SK-N-SH (cell line): ENCODE data around the gene UGDH. TPM values are rescaled to one million over a fixed set of nuclear protein-coding genes. Genes with fewer than 3 reads are reported as not detected.

Experiments used
- CTCF ChIA-PET: fragments of 300-600, 350-600 bp; formaldehyde crosslinking; extraction: SDS; loops from one replicate; lab custom pipeline; 2021; lab: Yijun Ruan, JAX
- POLR2A ChIA-PET: fragments of 350-600 bp; sonication (Branson Sonifier 250); formaldehyde crosslinking; extraction: SDS; loops from one replicate; lab custom pipeline; 2020; ENCODE audit warnings: antibody characterized with exemption, inconsistent platforms; lab: Yijun Ruan, JAX
- DNase-seq: peaks from one replicate; pipeline ENCODE4 v3.0.0; 2012
- H2AFZ ChIP-seq: fragments of 200-600 bp; sonication (generic); 2 replicates; pipeline ENCODE4 v1.8.1; 2016; ENCODE audit warnings: antibody characterized with exemption, mild to moderate bottlenecking, low read depth
- H3F3A ChIP-seq: fragments of 200-600 bp; sonication (generic); replicated peaks from 2 replicates; pipeline ENCODE3; 2016; ENCODE audit warnings: antibody characterized with exemption, mild to moderate bottlenecking; ENCODE audit not compliant: insufficient read depth
- H3K27ac ChIP-seq, 2 experiments: fragments of 200-500 bp in 1 of 2; fragments of 200-600 bp in 1 of 2; sonication (Bioruptor generic) in 1 of 2; sonication (generic), shearing (Covaris generic) in 1 of 2; 2 replicates each; pipeline versions ENCODE4 v1.5.1 to v1.6.1; 2014 to 2016; ENCODE audit warnings: low read depth in 2 of 2, inconsistent platforms in 1 of 2, low read length in 1 of 2, mild to moderate bottlenecking in 1 of 2, mixed read lengths in 1 of 2
- H3K27me3 ChIP-seq: fragments of 200-600 bp; sonication (generic), shearing (Covaris generic); 2 replicates; pipeline ENCODE4 v1.6.1; 2016; ENCODE audit warnings: mixed run types; ENCODE audit not compliant: insufficient read depth
- H3K36me3 ChIP-seq, 2 experiments: fragments of 200-500 bp in 1 of 2; fragments of 200-600 bp in 1 of 2; sonication (Bioruptor generic) in 1 of 2; sonication (generic) in 1 of 2; replicated peaks in 1 of 2; 2 replicates each; pipeline versions ENCODE3 to v1.5.1; 2014 to 2016; ENCODE audit warnings: low read length in 1 of 2, mild to moderate bottlenecking in 1 of 2; ENCODE audit not compliant: insufficient read depth in 2 of 2, control insufficient read depth in 1 of 2
- H3K4me1 ChIP-seq, 2 experiments: fragments of 200-500 bp in 1 of 2; fragments of 200-600 bp in 1 of 2; sonication (Bioruptor generic) in 1 of 2; sonication (generic), shearing (Covaris generic) in 1 of 2; 2 replicates each; pipeline versions ENCODE4 v1.5.1 to v1.6.1; 2014 to 2016; ENCODE audit warnings: low read depth in 1 of 2, low read length in 1 of 2, mixed run types in 1 of 2; ENCODE audit not compliant: insufficient read depth in 2 of 2, control insufficient read depth in 1 of 2
- H3K4me2 ChIP-seq: fragments of 200-600 bp; sonication (generic), shearing (Covaris generic); 2 replicates; pipeline ENCODE4 v1.6.1; 2017; ENCODE audit warnings: mixed run types
- H3K4me3 ChIP-seq, 2 experiments: fragments of 200-500 bp in 1 of 2; fragments of 200-600 bp in 1 of 2; sonication (Bioruptor generic) in 1 of 2; sonication (generic), shearing (Covaris generic) in 1 of 2; 2 replicates each; pipeline versions ENCODE4 v1.5.1 to v1.8.1; 2014 to 2016; ENCODE audit warnings: low read depth in 2 of 2, inconsistent platforms in 1 of 2, low read length in 1 of 2, mild to moderate bottlenecking in 1 of 2, mixed read lengths in 1 of 2, moderate library complexity in 1 of 2
- H3K79me2 ChIP-seq: fragments of 200-600 bp; sonication (generic); 2 replicates; pipeline ENCODE4 v1.8.1; 2017; ENCODE audit warnings: mild to moderate bottlenecking; ENCODE audit not compliant: insufficient read depth
- H3K9ac ChIP-seq: fragments of 200-600 bp; sonication (generic); 2 replicates; pipeline ENCODE4 v1.6.1; 2017; ENCODE audit warnings: mixed run types
- H3K9me2 ChIP-seq: fragments of 200-600 bp; sonication (generic); 2 replicates; pipeline ENCODE4 v1.6.1; 2017; ENCODE audit warnings: mixed run types
- H3K9me3 ChIP-seq: fragments of 200-600 bp; sonication (generic); 2 replicates; pipeline ENCODE4 v1.6.1; 2017; ENCODE audit warnings: mixed run types, mild to moderate bottlenecking, moderate library complexity
- H4K20me1 ChIP-seq: fragments of 200-600 bp; sonication (generic); 2 replicates; pipeline ENCODE4 v1.6.1; 2017; ENCODE audit warnings: mild to moderate bottlenecking, mixed run types; ENCODE audit not compliant: insufficient read depth
- CHD2 ChIP-seq: fragments of 150-350 bp; IDR thresholded peaks from 2 replicates; pipeline ENCODE4 v1.6.1; 2018; ENCODE audit warnings: low read length; ENCODE audit not compliant: partially characterized antibody
- EP300 ChIP-seq, 2 experiments: IDR thresholded peaks; 2 replicates each; pipeline versions ENCODE4 v1.4.0 to v1.6.1; 2012; ENCODE audit warnings: borderline replicate concordance in 1 of 2, low read depth in 1 of 2, low read length in 1 of 2
- FOXJ3 ChIP-seq: sonication (generic); formaldehyde crosslinking; IDR thresholded peaks from 2 replicates; pipeline ENCODE4 v1.5.1; 2020; ENCODE audit warnings: mild to moderate bottlenecking, missing genetic modification reagents
- FOXM1 ChIP-seq: IDR thresholded peaks from 2 replicates; pipeline ENCODE4 v1.4.0; 2012; ENCODE audit warnings: low read depth, mild to moderate bottlenecking
- GABPA ChIP-seq: IDR thresholded peaks from 2 replicates; pipeline ENCODE4 v1.4.0; 2012; ENCODE audit warnings: low read depth, mild to moderate bottlenecking
- GATA2 ChIP-seq: sonication (generic); formaldehyde crosslinking; IDR thresholded peaks from 2 replicates; pipeline ENCODE4 v1.5.0; 2020; ENCODE audit warnings: mild to moderate bottlenecking, missing genetic modification reagents
- JUND ChIP-seq: IDR thresholded peaks from 2 replicates; pipeline ENCODE4 v1.4.0; 2012
- MEF2A ChIP-seq: IDR thresholded peaks from 2 replicates; pipeline ENCODE4 v1.4.0; 2012; ENCODE audit warnings: low read depth, borderline replicate concordance
- NFIC ChIP-seq: IDR thresholded peaks from 2 replicates; pipeline ENCODE4 v1.4.0; 2012; ENCODE audit warnings: borderline replicate concordance
- PBX3 ChIP-seq: IDR thresholded peaks from 2 replicates; pipeline ENCODE4; 2012
- POLR2AphosphoS5 ChIP-seq: IDR thresholded peaks from 2 replicates; pipeline ENCODE4 v1.6.1; 2012; ENCODE audit warnings: low read depth, low read length
- RCOR1 ChIP-seq: fragments of 150-350 bp; IDR thresholded peaks from 2 replicates; pipeline ENCODE4 v1.6.1; 2017; ENCODE audit warnings: antibody characterized with exemption, low read length
- RXRA ChIP-seq: IDR thresholded peaks from 2 replicates; pipeline ENCODE4 v1.4.0; 2012; ENCODE audit warnings: low read depth, mild to moderate bottlenecking, borderline replicate concordance
- SIN3A ChIP-seq: IDR thresholded peaks from 2 replicates; pipeline ENCODE4 v1.6.1; 2012; ENCODE audit warnings: low read depth, mild to moderate bottlenecking, low read length, moderate library complexity, borderline replicate concordance
- TAF1 ChIP-seq: IDR thresholded peaks from 2 replicates; pipeline ENCODE4 v1.6.1; 2012; ENCODE audit warnings: low read depth, mild to moderate bottlenecking, low read length, moderate library complexity, borderline replicate concordance
- TCF12 ChIP-seq: IDR thresholded peaks from 2 replicates; pipeline ENCODE4 v1.4.0; 2012
- YY1 ChIP-seq: IDR thresholded peaks from 2 replicates; pipeline ENCODE4 v1.4.0; 2012; ENCODE audit warnings: low read depth, mild to moderate bottlenecking
- WGBS: methylation state at CpG from one replicate; pipeline ENCODE4 v1.1.6; 2017; ENCODE audit warnings: low lambda C conversion rate; 5-methylcytosine and 5-hydroxymethylcytosine counted together
- polyA plus RNA-seq, 3 experiments: library from polyadenylated mRNA; depleted of rRNA; stranded (reverse); fragments of >200 nt; gene quantifications; 2 replicates each; pipeline ENCODE4 v1.2.3, GENCODE V29; 2012
- TF ChIP-seq, protein P1 (sequence below): fragments of 150-350 bp; IDR thresholded peaks from 2 replicates; pipeline ENCODE4 v1.6.1; 2016; ENCODE audit warnings: mild to moderate bottlenecking, low read depth, low read length
- TF ChIP-seq, protein P2 (sequence below): IDR thresholded peaks from 2 replicates; pipeline ENCODE4 v1.4.0; 2012; ENCODE audit warnings: low read depth, borderline replicate concordance
- TF ChIP-seq, protein P3 (sequence below): fragments of 200-600 bp; sonication (generic); IDR thresholded peaks from 2 replicates; pipeline ENCODE4 v1.6.1; 2017; ENCODE audit warnings: antibody characterized with exemption, mild to moderate bottlenecking, moderate library complexity

UGDH gene
- polyA plus RNA-seq, 1 of the 3 experiments (the other 2 are of a cell fraction) = 41.6 TPM

DNA sequence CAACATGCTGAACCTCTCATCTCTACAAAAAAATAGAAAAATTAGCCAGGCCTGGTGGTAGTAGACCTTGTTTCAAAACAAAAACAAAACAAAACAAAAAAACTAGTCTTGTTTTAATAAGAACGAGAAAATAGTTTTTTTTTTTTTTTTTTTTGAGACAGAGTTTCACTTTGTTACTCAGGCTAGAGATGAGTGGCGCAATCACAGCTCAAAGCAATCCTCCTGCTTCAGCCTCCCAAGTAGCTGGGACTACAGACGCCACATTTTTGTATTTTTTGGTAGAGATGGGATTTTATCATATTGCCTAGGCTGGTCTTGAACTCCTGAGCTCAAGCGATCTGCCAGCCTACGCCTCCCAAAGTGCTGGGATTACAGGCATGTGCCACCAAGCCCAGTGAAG lies 47.7 kb upstream of the UGDH start:
- peaks cover 7% of the 10 kb centered on the region for H3F3A ChIP-seq
- TF ChIP-seq POLR2AphosphoS5 (no peak), GABPA (no peak), JUND (no peak), FOXJ3 (CRISPR knock-in tag) (no peak)
- TF ChIP-seq, protein P1, sequence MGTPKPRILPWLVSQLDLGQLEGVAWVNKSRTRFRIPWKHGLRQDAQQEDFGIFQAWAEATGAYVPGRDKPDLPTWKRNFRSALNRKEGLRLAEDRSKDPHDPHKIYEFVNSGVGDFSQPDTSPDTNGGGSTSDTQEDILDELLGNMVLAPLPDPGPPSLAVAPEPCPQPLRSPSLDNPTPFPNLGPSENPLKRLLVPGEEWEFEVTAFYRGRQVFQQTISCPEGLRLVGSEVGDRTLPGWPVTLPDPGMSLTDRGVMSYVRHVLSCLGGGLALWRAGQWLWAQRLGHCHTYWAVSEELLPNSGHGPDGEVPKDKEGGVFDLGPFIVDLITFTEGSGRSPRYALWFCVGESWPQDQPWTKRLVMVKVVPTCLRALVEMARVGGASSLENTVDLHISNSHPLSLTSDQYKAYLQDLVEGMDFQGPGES = no peak
- TF ChIP-seq, protein P2, sequence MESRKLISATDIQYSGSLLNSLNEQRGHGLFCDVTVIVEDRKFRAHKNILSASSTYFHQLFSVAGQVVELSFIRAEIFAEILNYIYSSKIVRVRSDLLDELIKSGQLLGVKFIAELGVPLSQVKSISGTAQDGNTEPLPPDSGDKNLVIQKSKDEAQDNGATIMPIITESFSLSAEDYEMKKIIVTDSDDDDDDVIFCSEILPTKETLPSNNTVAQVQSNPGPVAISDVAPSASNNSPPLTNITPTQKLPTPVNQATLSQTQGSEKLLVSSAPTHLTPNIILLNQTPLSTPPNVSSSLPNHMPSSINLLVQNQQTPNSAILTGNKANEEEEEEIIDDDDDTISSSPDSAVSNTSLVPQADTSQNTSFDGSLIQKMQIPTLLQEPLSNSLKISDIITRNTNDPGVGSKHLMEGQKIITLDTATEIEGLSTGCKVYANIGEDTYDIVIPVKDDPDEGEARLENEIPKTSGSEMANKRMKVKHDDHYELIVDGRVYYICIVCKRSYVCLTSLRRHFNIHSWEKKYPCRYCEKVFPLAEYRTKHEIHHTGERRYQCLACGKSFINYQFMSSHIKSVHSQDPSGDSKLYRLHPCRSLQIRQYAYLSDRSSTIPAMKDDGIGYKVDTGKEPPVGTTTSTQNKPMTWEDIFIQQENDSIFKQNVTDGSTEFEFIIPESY = no peak
- no peak for DNase-seq
- no peak overlapping the region for H3K9ac ChIP-seq
- ChIA-PET POLR2A (no interaction called here), CTCF (no interaction called here)
- H3K4me2 ChIP-seq = no peak overlapping the region
- H3K4me1 ChIP-seq = no peaks in the 10 kb centered on the region
- no peaks in the 10 kb centered on the region for H4K20me1 ChIP-seq
- H3K9me2 ChIP-seq = no peaks in the 10 kb centered on the region
- no peak overlapping the region for H2AFZ ChIP-seq
- no peaks in the 10 kb centered on the region for H3K9me3 ChIP-seq
- no peak overlapping the region for H3K27ac ChIP-seq
- no peaks in the 10 kb centered on the region for H3K79me2 ChIP-seq
- H3K4me3 ChIP-seq = no peak overlapping the region
- peaks cover 0 to 5% of the 10 kb centered on the region in 2 experiments for H3K36me3 ChIP-seq
- H3K27me3 ChIP-seq = no peaks in the 10 kb centered on the region
- WGBS = 96% methylated on average over 5 of the region's 5 CpGs

GRCh38 chr4:39571504-39571903 lies 44.3 kb upstream of the UGDH start:
- Histone ChIP-seq H3K79me2 (no peaks in the 10 kb centered on the region), H3K27ac (no peak overlapping the region), H3K4me2 (no peak overlapping the region), H3F3A (peaks cover 12% of the 10 kb centered on the region), H3K36me3 (peaks cover 0 to 4% of the 10 kb centered on the region in 2 experiments), H3K4me1 (no peaks in the 10 kb centered on the region), H3K9me2 (no peaks in the 10 kb centered on the region), H3K9me3 (no peaks in the 10 kb centered on the region), H3K9ac (no peak overlapping the region), H4K20me1 (no peaks in the 10 kb centered on the region), H3K27me3 (no peaks in the 10 kb centered on the region), H3K4me3 (no peak overlapping the region), H2AFZ (no peak overlapping the region)
- CTCF ChIA-PET = no interaction called here
- TF ChIP-seq RXRA (no peak), TCF12 (no peak), RCOR1 (no peak), CHD2 (no peak), GATA2 (no peak), JUND (no peak), MEF2A (no peak), EP300 (IDR thresholded peaks at IDR 0.05; ENCODE audit: borderline replicate concordance in 1 of 2, low read depth in 1 of 2, low read length in 1 of 2) (no peak), SIN3A (no peak), YY1 (no peak), NFIC (no peak), TAF1 (no peak), FOXM1 (no peak), PBX3 (no peak)
- TF ChIP-seq, protein P3, sequence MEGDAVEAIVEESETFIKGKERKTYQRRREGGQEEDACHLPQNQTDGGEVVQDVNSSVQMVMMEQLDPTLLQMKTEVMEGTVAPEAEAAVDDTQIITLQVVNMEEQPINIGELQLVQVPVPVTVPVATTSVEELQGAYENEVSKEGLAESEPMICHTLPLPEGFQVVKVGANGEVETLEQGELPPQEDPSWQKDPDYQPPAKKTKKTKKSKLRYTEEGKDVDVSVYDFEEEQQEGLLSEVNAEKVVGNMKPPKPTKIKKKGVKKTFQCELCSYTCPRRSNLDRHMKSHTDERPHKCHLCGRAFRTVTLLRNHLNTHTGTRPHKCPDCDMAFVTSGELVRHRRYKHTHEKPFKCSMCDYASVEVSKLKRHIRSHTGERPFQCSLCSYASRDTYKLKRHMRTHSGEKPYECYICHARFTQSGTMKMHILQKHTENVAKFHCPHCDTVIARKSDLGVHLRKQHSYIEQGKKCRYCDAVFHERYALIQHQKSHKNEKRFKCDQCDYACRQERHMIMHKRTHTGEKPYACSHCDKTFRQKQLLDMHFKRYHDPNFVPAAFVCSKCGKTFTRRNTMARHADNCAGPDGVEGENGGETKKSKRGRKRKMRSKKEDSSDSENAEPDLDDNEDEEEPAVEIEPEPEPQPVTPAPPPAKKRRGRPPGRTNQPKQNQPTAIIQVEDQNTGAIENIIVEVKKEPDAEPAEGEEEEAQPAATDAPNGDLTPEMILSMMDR = no peak
- TF ChIP-seq, protein P2 = no peak
- no peak for DNase-seq
- POLR2A ChIA-PET = no interaction called here
- 89% methylated on average over 6 of the region's 6 CpGs for WGBS
